COLO829 (cell line): Measurements from ENCODE around the gene GID4.
A peak's percentile ranks its signal among the peaks of the same experiment; 100 is the strongest.
"Not testable (repeated sequence)": the region's sequence is repeated elsewhere in the genome, so short reads cannot be mapped to it uniquely, and the experiment has no call there.

ENCODE experiments used
- DNase-seq: peaks from one replicate; pipeline ENCODE4 v3.0.0; 2012; ENCODE audit warnings: low spot score

The GID4 gene

GRCh38 chr17:18038861-18039534 lies at the start of gene GID4, which contains the start of gene ATPAF2:
GID4 (plus strand) TSS chr17:18039408; CDS start chr17:18039465, 57 bp downstream.
ATPAF2 (minus strand) TSS chr17:18039168; CDS start chr17:18039013, 155 bp downstream.
- peak; percentile 95 for DNase-seq

GRCh38 chr17:17989618-17990017 lies 49.6 kb upstream of the GID4 start:
- DNase-seq: no peak

DNA sequence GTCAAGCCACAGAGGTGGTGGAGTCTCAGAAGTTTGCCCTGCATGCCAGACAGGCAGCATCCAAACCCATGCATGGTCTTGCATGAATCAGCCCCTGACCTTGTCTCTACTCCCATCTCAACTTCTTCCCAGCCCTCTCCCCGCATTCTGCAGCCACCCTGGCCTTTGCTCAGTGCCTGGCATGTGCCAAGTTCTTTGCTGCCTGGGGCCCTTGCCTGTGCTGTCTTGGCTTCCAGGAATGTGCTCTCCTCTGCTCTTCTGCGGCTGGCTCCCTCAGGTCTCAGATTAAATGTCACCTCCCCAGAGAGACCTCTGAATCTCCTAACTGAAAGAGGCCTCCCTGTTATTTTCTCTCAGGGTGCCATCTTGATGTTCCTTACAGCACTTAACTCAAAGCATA lies 48.9 kb upstream of the GID4 start:
- DNase-seq: no peak

DNA sequence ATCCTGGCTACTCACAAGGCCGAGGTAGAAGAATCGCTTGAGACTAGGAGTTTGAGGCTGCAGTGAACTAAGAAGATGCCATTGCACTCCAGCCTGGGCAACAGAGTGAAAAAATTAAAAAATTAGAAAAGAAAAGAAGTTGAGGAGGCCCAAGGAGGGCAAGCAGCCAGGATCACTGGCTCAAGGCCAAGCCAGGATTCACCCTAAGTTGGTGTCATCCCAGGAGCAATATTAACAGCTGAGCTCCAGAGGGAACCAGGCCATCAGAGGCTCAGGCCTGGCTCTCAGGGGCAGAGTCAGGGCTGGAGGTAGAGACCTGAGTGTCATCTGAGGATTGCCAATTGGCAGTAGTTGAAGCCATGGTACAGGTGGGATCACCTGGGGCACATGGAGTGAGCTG lies 45.8 kb upstream of the GID4 start:
- DNase-seq: no peak

- no peak for DNase-seq
Measured at GRCh38 chr17:17993852-17994251, 45.4 kb upstream of the GID4 start.

- no peak for DNase-seq
Measured at GRCh38 chr17:17994271-17995069, 44.7 kb upstream of the GID4 start.

- not testable (repeated sequence) for DNase-seq
Measured at GRCh38 chr17:17995887-17996286, 43.3 kb upstream of the GID4 start.

DNA sequence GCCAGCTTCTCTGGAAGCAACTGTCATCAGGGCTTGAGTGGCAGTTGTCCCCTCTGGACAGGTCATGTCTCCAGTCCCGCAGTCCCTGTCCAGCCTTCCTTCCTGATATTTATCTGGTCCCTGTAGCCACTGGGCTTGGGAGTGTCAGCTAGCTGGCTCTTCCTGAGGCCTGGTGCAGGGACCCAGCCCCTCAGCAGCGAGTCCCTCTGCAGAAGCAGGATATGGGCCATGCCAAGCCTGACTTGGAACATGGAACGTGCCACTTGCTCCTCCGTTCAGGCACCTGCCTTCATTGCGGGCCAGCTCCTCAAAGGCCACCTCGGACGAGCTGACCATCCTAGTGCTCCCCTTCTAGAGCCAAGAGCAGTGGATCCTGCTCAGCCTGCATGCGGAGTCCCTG lies 40.3 kb upstream of the GID4 start:
- DNase-seq: no peak

DNA sequence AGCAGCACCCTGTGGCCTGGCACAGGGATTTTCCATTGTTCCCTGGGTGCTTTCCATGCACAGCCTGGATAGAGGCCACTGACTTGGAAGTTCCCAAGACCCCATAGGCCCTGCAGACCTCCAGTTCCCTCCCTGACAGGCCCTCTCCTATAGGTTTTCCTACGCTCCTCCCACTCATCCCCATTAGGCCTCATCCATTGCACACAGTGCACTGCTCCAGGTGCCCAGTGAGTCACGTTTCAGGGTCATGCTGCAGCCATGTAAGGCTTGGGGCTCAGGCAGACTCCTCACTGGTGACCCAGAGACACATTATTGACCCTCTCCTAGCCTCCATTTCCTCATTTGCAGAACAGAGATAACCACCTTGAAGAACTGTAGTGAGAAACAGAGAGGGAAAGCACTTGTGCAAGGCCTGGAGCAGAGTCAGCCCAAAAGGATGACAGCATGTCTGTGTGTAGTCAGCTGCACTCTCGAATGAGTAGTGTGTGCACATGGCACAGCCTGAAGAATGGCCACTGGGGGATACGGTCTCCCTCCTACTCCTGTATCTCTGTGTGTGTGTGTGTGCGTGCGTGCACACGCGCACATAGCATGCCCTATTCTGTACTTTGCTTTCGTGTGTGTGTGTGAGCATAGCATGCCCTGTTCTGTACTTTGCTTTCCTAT lies 39.7 kb upstream of the GID4 start:
- DNase-seq: no peak

DNA sequence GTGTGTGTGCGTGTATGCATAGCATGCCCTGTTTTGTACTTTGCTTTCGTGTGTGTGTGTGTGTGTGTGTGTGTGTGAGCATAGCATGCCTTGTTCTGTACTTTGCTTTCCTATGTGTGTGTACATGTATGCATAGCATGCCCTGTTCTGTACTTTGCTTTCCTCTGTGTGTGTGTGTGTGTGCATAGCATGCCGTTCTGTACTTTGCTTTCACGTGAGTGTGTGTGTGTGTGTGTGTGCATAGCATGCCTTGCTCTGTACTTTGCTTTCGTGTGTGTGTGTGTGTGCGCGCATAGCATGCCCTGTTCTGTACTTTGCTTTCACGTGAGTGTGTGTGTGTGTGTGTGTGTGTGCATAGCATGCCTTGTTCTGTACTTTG lies 39.2 kb upstream of the GID4 start:
- DNase-seq: no peak

DNA sequence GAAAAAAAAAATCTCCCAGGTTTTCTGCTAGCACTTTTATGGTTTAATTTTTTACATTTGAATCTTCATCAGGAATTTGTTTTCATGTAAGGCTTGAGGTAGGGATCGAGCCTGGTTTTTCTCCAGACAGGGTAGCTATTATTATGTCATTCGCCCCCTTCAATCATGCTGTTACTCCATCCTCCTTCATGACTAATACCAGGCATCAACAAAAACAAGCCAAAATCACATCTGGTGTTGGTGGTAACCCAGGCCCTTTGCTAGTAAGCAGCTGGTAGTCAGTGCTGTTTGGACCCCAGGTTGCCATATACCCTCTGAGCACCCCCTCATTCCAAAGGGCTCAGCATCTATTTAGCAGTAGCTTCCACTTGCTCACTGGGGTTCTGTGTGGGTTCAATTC lies 37.0 kb upstream of the GID4 start:
- no peak for DNase-seq

DNA sequence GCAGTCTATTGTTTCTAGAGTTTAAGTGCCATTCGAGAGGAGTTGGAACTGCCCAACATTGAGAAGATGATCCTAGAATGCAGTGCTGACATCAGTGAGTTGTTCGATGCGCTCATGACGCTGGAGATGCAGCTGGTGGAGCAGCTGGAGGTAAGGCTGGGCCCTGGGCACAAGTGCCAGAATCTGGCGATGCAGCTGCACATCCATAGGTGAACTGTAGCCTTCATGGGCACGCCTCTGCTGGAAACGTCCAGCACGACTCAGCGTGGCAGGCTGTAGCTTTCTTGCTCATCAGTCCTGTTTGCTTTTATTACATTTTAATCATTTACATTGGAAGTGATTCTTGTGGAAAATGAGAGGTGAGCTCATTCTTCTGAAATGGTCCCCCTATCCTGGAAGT lies 34.9 kb upstream of the GID4 start:
- DNase-seq: no peak

GRCh38 chr17:18004884-18005305 lies 34.3 kb upstream of the GID4 start:
- DNase-seq: no peak

DNA sequence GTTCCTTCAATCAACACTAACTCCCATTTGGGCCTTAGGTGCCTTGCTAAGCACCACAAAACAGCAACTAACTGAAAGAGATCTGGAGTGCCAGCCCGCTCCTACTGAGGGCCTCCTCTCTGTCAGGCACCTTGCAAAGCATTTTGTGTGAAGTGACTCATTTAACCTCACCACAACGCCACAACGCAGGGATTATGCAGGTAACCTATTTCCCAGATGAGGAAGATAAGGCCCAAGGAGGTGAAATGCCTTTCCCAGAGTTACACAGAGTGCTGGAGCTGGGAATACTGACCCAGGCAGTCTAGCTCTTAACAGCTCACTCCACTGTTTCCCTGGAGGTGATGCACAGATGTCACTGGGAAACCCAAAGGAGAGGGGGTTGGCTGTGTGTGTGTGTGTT lies 33.7 kb upstream of the GID4 start:
- DNase-seq: no peak

DNA sequence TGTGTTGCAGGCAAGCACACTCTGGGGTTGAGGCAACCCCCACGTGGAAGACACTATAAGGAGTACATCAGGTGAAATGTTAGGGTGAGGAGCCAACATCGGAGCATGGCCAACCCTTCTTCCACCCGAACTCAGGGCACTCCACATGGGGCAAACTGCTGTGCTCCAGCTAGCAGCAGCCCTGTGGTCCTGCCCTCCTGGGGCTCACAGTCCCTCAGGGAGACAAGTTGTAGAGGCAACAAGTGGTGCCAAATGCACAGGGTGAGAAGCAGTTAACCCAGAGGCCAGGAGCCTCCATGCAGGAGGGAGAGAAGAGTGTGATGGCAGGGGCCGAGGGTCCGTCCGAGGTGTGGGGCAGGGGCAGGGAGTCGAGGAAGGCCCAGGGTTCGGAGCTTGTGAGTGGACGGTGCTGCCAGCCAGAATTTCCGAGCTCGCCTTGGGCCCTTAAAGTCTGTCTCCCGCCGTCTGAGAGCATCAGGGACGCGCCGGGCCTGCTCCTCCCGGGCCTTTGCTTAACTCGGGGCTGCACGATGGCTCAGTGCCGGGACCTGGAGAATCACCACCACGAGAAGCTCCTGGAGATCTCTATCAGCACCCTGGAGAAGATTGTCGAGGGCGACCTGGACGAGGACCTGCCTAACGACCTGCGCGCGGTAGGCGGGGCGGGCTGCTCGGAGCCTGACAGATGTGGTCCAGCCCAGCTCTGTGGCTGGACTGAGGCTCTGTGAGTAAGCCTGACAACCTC lies 32.5 kb upstream of the GID4 start:
- DNase-seq: no peak

DNA sequence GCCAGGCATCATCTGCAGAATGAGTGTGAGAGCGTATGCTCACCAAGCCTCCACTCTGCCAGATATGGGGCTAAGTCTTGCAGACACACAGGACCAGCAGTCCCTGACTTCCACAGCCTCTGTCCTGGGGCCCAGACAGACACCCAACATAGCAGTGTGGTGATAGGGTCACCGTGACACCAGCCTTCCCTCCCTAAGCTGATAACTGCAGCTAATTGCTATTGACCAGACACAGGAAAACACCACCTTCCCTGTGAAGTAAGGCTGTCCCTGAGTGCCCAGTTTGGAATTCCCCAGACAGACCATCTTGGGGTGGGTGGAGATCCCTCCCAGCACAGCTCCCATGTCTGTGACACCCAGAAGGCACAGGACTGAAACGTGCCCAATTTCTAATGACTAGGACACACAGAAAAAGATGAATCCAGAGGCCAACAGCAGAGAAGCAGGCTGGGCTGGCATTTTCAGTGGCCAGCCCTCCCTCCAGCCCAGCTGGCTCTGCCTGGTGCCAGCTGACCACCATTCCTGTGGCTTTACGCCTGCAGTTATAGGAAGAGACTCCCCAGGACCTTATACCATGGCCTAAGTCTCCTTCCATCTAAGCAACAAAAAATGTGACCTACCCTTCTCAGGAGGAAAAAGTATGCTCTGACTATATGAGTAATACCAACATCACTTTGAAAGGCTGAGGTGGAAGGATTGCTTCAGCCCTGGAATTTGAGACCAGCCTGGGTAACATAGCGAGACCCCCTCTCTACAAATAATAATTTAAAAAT lies 30.5 kb upstream of the GID4 start:
- no peak for DNase-seq

DNA sequence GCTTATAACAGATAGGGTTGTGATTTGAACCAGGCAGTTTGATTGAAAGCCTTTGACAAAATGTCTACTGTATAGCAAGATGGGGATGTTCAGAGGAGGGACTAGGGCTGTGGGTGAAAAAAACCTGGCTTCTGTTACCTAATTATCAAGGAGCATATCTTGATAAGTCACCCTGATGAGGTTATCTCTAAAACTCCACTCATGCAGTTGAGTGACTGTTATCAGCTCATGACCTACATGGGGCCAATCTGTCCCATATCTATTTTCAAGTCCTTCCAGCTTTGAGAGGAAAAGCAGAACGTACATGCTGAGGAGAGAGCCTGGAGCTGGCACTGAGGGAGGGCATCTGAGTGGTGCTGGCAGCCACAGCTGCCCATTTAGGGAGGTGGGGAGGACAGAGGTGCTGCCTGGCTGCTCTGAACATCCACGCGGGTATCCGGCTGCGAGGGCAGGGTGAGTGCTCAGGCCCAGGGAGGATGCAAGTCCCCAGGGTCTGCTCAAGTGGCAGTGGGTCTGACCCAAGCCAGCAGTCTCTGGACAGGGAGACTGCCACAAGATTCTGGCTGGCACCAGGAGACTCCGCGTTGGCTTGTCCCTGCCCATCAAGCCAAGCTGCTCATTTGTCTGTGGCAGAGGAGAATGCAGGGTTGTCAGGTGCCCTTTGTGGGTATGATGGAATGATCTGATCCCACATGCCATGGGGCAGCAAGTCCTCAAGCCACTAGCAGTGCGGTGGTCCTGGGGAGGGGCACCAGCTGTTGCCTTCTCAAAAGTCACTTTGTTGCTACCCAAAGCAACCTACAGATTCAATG lies 29.4 kb upstream of the GID4 start:
- no peak for DNase-seq

GRCh38 chr17:18011286-18011685 lies 27.9 kb upstream of the GID4 start:
- no peak for DNase-seq

DNA sequence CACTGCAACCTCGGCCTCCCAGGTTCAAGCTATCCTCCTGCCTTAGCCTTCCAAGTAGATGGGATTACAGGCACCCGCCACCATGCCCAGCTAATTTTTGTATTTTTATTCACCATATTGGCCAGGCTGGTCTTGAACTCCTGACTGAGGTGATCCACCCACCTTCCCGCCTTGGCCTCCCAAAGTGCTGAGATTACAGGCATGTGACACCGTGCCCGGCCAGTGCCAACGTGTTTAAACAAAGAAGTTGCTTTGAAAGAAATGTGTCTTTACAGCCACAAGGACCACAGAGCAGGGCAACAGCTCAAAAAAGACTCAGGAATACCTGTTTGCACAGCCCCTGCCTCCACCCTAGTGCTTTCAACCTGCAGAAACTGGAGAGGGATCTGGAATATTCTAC lies 25.2 kb upstream of the GID4 start:
- DNase-seq: no peak

GRCh38 chr17:18015593-18015992 lies 23.6 kb upstream of the GID4 start:
- DNase-seq: no peak

- no peak for DNase-seq
Measured at GRCh38 chr17:18016426-18016825, 22.8 kb upstream of the GID4 start.
